CD4-positive, alpha-beta T cell treated with Interleukin-15 for 4 hours (primary cell): ENCODE measurements around the gene ISCA1.

ENCODE experiments used
- DNase-seq: peaks from one replicate; pipeline ENCODE4 v3.0.0-alpha.2; 2020; ENCODE audit warnings: low spot score

ISCA1 gene

DNA sequence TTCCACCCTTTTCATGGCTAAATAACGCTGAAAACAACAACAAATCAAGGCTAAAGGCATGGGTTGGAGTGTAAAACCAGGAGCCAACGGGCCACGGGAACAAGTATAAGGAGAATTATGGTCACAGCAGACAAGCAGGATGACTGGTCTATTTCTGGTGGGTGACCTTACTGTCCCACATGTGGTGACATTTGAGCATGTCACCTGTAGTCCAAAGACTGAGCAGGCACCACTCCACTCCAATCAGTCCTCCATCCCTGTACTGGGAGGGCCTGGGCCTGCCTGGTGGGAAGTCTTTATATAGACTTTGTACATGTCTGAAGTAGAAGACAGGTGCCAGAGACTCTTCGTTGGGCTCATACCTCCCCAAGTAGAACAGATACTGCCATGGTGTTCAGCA lies 59.7 kb downstream of the ISCA1 start:
- DNase-seq: no peak

- no peak for DNase-seq
Observed at GRCh38 chr9:86219606-86220005, 62.7 kb downstream of the ISCA1 start.

GRCh38 chr9:86217076-86217755 lies 65.1 kb downstream of the ISCA1 start:
- DNase-seq: no peak
